ENCODE measurements around the gene CIRBP.

DNA sequence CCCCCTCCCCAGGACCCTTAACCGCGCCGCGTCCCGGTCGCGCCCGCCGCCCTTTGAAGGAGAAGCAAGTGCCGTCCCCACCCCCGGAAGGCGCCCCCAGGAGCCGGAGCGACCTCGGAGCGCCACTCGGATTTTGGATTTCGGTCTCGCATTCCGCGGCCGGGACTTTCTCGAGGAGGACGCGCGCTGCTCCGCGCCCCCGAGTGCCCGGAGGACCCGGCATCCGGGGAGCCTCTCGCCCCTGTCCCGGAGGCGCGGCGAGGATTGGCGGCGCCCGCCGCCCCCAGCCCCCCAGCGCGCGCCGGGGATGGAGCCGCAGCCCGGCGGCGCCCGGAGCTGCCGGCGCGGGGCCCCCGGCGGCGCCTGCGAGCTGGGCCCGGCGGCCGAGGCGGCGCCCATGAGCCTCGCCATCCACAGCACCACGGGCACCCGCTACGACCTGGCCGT is 19.1 kb upstream of the CIRBP start:
- TF ChIP-seq CTCF (IDR thresholded peaks at IDR 0.05) (no peak), EZH2 (IDR thresholded peaks at IDR 0.05; ENCODE audit: borderline replicate concordance, insufficient read depth, low read depth, low read length, poor library complexity, severe bottlenecking) (no peak)
